HG03196 (cell line): ENCODE results near the gene DAO.
A peak's percentile ranks its signal among the peaks of the same experiment; 100 is the strongest.
"Not testable (repeated sequence)": the region's sequence is repeated elsewhere in the genome, so short reads cannot be mapped to it uniquely, and the experiment has no call there.

Experiments used
- ATAC-seq: cut with Tn5 transposase; IDR thresholded peaks from one replicate; pipeline ENCODE4 v1.9.1; 2021; ENCODE audit not compliant: unreplicated experiment

DAO gene

DNA sequence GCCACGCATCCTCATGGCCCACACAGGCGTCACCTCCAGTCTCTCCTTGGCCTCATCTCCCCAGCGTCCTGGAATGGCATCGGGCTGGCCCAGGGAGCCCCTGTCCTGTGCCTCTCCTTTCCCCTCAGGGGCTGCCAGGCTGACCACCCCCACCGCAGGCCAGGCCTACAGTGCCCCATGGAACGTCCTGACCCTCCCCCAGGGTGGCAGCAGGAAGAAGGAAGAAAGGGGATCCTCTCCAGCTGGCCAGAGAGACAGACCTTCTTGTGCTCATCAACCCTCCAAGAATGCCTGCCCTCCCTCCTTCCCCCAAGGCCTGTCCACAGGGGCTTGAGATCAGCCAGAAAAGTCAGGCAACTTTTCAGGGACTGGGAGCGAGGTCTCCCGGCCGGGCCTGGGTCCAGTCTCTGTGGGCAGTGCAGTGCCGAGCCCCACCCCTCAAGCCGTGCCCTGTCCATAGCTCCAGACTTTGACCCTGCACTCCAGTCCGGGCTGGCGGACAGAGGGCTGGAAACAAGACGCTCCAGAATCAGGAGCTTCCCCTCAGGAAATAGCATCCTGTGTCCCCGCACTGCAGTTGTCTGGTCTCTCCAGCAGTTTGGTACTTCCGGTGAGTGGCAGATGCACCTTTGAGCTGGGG lies at the start of gene DAO:
DAO (plus strand) TSS at position 478 of the 640 bp plus-strand sequence. CDS start 4,915 bp downstream, outside the sequence.
- ATAC-seq, result no peak

DNA sequence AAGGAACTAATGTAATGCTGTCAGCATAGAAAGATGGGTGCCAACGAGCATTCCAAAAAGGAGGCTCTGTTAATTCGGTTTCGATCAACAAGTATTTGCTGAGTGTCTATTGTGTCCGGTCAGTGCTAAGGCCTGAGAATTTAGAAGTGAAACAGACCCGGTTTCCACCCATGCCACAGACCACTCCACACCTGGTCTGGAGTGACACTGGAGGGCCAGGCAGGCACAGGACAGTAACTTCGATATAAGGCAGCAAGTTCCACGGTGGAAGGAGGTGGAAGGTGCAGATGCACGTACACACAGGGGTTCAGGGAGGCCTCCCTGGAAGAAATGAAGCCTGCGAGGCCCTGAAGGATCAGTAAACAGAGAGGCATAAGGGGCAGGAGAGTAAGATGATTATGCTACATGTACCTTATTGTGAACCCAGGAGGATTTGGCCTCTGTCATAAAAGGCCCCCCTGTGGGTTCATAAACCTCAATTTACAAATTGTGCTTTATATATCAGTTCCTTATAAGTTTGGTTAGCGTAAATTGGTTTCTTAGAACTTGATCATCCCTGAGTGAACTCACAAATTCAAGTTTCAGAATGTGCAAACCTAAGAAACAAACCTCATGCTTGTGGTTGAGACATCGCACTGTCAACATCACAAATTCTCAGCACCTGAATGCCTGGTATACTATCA lies 48.4 kb upstream of the DAO start:
- peak; percentile 60 for ATAC-seq

DNA sequence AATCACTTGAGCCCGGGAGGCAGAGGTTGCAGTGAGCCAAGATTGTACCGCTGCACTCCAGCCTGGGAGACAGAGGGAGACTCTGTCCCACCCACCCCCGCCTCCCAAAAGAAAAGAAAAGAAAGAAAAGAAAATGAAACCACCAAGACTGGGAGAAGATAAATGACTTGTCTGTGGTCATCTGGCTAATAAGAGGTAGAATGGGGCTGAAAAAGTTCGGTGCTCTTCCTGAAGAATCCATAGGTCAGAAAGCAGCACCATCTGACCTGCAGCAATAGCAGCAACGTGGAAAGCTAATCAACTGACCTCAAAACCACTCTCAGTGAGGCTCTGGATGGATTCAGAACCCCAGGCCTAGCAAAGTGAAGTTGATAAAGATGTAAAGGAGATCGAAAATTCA lies 47.7 kb upstream of the DAO start:
- ATAC-seq, result no peak

DNA sequence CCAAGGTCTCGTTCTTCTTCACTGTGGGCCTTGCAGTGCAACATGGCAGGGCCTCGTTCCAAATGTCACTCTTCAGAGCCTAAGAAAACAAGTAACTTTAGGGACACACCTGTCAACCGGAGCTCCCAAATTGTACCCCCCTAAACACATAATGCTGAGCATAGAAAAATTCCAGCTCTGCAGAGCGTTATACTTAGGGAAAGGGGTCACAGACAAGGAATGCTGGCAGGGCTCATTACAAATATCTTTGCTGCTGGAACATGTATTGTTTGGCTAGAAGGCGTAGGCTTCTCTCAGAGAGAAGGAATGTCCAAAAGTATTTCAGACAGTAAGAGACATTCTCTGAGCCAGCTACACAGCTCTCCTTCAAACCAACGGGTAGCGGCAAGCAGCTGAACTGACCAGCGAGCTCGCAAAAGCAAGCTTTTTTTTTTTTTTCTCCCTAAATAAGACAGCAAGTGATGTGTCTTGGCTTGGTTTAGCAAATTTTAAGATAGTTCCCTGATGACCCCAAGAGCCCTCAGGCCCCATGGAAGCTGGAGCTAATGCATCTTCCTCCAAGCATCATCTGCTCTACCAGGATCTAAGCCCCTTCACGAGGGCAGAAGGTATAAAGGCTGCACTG lies 47.0 kb upstream of the DAO start:
- ATAC-seq, result no peak

DNA sequence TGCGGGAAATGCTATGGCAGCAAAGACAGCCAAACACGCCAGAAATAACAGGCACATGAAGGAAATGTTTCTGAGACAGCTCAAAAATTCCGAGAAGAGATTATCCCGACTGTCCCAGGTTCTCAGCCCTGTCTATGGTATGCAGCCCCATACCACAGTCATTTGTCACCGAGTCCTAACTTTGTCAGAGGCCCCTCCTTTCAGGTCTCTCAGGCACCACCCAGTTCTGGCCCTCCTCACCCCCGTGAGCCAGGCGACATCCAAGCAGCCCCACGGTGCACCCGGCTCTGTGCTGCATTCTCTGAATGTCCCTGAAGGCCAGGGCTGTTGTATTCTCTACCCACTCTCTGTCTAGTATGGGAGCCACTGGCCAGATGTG lies 46.5 kb upstream of the DAO start:
- ATAC-seq, result no peak

DNA sequence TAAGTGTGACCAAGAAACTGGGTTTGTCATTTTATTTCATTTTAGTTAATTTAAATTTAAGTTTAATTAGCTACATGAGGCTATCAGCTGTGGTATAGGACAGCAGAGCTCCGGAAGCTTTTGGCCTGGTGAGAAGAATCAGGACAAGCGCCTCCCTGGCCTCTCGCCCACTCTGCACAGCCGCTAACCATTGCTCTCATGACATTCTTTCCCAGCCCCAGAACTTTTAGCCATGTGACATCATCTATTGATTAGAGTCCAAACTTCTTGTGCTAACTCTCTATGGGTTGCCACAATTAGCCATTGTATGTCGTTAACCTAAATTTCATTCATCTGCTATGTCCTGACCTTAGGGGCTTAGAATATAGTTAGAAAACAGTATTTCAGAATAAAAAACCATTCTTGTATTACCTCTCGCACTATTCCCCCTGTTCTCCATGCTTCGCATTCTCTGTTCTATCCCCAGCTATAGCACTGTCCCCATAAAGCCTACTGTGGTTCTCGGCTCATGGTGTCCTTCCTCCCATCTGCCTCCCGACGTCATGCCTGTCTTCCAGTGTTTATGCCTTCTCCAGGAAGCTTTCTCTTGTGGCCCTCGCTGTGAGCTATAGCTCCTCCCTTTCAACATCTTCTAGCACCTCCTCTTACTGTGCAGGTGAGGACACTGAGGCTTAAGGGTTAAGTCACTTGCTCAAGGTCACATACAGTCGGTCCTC lies 46.0 kb upstream of the DAO start:
- ATAC-seq, result no peak

DNA sequence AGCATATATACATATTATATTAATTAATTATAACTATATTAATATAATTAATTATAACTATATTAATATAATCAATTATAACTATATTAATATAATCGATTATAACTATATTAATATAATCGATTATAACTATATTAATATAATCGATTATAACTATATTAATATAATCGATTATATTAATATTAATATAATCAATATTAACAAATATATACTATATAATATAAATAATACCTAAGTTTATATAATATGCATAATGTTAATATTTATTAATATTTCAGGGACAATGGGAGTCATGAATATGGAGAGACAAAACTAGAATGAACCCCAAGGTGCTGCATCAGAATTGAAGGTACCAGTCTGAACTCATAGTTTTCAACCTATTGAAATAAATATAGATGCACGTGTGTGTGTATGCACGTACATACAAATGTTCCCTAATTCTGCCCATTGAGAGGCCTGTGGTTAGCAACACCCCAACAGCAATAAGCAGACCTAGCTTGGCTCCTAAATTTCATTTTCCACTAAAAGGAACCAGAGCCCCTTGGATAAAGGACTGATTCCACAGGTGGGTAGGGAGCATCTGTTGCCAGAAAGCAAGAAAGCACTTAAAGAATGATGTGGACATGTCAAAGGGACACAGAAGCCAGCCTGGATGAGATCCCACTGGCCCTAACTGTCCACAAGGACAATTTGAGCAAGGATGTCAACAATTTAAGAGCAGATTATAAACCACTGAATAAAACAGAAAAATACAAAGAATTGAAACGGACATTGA lies 43.8 kb upstream of the DAO start:
- ATAC-seq, result no peak

DNA sequence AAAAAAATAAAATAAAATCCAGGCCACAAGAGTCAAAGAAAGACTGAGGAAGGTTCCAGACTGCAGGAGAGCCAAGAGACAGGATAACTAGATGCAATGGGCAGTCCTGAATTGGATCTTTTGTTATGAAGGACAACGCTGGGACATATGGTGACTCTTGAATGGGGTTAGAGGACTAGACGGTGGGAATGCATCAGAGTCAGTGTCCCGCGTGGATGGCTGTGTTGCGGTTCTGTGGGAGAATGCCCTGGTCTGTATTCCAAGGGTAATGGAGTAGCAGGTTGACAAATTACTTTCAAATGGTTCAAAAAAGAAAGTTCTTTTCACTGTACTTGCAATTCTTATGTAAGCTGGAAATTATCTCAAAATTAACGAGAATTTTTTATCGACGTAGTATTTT lies 42.7 kb upstream of the DAO start:
- no peak for ATAC-seq

DNA sequence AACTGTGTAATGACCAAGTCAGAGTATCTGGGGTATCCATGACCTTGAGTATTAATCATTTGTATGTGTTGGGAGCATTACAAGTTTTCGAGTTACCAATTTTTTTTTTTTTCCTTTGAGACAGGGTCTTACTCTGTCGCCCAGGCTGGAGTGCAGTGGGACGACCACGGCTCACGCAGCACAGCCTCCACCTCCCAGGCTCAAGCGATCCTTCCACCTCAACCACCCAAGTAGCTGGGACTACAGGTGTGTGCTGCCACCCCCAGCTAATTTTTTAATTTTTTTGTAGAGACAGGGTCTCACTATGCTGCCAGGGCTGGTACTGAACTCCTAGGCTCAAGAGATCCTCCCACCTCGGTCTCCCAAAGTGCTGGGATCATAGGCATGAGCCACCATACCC lies 42.2 kb upstream of the DAO start:
- ATAC-seq, result no peak

DNA sequence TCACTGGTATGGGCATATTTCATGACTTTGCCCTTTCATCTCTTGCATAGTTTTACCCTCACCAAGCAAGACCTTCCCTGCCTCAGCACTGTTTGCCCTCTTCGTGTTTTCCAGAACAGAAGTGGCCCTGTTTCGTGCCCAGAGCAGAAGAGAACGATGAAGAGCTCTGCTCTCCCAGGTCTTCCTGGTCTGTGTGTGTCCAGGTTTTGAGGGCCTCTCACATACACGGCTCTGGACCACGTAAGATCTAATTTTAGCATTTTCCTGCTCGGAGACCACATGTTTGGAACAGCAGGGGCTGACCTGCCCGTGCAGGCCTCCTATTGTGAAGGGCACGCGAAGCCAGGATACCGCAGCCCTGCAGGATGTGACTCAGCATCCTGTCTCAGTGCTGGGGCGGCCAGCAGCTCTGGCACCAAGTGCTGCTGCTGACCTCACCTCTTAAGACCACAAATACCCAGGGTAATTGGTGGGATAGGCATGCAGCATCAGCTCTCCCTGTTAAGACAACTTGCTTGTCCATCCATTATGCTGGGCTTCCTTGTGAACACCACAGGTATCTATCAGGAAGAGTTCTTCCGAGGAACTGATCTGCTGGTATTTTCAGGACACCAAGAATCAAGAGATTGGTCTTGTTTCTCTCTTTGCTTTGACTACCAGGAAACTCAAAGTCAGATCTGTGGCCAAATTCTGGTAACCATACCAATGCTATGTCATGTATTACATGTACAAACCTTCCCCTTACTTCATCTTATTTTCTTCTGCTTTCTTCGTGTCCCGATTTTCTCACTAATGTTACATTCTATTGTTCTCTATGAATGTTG lies 41.5 kb upstream of the DAO start:
- ATAC-seq, result peak; percentile 94

DNA sequence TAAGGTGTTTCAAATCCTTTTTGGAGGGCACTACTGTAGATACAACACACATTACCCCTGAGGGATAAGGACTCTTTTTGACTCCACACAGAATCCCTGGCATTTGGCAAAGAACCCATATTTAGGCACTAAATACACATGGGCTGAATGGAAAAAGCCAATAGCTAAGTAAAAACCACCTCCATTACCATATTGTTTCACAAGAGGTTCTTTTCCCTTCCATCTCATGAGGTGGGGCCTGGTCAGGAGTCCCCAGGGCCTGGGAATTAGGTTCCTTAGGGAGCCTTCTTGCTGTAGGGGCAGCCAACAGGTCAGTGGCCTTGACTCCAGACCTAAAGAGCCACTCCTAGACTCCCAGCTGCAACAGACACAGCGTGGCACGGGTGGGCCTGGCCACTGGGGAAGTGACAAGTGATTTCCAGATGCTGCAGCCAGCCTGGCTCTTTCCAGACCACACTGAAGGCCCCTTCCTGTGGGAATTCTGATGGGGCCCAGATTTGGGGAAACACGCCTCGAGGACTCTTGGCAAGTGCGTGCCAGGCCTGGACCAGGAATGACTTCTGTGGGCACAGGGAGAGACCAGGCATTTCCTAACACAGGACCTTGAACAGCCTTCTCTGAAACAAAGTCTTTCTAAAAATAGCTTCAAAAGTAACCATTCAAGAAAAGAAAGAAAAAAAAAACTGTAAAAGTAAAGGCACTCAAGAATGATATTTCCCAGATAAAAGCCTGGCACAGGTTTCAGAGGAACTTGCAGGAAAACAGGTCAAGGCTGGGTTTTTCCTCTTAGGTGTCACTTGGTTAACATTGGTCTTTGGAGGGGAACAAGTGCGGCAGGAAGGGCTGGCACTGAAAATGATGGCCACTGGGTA lies 40.6 kb upstream of the DAO start:
- ATAC-seq, result no peak

DNA sequence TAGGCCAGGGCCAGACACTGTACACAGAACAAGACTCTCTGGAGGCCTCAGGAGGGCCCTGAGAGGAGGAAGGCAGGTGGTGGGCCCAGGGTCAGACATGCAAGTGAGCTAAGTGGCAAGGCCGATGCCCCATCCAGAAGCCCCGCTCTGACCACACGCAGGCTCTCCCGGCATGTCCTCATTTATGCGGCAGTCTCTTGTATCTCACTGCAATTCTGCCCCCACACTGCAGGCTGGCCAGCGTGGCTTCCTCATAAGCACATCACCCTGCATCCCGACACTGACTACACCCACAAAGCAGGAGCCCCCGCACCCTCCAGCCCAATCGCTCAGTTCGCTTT lies 40.0 kb upstream of the DAO start:
- no peak for ATAC-seq

DNA sequence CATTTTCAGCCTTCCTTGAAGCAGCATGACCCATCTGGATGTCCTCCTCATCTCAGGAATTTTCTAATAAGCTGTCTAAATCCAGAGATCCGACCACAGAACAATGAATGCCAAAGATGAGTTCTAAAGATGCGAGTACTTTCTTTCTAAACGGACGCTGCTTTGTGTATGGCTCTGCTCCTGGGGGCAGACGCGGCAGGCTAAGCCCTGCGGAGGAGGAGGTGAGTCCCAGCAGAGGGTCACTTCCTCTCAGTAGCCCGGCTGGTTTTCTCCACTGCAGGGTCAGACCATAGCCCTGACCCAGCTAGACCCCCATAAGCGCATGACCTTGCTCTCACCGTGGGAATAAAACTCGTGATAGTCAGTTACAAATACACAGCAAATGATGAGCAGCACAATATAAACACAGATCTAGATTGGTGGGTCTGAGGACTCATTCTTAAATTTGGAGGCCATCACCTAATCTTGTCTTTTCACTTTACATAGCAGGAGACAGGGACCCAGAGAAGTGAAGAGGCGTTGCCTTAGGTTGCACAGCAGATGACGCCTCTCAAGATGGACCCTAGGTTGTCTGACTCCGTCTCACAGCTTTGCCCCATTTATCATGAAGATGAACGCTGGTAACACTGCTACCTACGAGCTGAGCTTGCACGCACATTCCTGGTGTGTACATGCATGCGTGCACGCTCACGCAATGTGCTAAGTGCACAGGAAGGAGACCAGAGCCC lies 39.1 kb upstream of the DAO start:
- no peak for ATAC-seq

DNA sequence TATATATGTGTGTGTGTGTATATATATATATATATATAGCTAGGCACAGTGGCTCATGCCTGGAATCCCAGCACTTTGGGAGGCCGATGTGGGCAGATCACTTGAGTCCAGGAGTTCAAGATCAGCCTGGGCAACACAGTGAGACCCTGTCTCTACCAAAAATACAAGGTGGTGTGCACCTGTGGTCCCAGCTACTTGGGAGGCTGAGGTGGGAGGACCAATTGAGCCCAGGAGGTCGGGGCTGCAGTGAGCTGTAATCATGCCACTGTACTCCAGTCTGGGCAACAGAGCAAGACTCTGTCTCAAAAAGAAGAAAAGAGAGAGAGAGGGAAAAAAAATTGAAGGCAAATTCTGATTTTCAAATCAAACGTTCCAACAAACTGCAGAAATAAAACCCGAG lies 38.1 kb upstream of the DAO start:
- not testable (repeated sequence) for ATAC-seq

DNA sequence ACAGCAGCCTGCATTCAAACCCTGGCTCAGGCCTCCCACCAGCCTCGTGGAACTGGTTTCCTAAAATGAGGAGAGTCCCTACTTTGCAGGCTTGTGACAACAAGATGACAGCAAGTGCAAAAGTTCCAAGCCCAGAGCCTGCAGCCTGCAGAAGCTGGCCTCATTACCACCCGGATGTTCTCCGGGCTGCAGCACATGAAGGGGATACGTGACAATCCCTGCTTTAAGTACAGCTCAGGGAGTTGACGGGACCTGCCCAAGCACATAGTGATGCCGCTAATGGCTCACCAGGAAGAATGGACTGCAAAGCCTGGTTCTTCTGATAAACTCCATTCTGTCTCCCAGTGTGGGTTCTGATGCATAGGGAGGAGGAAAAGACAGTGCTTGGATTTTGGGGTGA lies 37.5 kb upstream of the DAO start:
- no peak for ATAC-seq

DNA sequence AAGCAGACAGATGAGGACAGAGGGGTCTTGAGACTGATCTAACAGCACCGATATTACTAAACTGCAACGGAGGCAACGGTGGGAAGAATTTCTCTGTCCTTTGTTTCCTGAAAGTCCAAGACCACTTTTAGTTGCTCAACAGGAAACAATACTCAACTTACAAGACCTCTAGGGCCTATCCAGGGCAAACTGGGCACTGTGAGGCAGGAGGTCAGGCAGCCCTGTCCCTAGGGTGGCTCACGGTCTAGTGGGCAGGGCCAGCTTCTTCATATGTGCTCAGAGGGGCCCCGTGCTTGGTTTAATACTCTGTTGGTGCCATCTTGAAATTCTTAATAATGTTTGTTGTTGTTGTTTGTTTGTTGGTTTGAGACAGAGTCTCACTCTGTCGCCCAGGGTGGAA lies 36.7 kb upstream of the DAO start:
- ATAC-seq, result no peak

DNA sequence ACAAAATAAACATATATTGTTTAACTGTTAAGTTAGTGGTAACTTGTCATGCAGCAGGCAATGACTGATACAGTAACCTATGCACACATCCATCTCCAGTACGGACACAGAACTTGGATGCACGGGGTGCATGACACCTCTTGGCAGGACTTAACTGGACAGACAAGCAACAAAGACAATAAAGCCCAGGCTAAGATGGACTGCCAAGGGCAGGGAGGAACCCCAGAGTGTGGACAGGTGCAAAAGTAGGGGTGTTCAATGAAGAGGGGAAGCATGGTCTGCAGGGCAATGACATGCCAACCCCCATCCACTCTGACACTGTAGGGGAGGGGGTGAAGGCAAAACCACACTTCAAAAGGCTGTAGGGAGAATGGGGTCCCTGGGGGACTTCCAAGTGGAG lies 34.2 kb upstream of the DAO start:
- ATAC-seq, result no peak

DNA sequence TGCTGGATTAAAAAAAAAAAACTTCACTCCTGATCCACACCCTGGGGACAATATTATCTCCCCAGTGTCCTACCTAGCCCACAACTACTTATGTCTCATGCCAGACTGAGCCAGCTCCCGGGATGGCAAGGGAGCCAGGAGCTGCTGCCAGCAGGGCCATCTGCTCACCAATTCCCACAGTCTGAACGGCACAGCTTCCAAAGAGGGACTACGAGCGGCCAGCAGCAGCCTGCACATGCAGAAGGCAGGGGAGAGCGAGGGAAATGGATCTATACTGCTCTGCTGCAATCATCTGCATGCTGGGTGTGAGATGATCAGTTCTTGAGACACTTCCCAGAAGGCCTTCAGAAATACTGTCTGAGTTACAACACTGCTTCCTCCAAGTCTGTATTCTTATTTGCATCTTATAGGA lies 33.6 kb upstream of the DAO start:
- no peak for ATAC-seq

DNA sequence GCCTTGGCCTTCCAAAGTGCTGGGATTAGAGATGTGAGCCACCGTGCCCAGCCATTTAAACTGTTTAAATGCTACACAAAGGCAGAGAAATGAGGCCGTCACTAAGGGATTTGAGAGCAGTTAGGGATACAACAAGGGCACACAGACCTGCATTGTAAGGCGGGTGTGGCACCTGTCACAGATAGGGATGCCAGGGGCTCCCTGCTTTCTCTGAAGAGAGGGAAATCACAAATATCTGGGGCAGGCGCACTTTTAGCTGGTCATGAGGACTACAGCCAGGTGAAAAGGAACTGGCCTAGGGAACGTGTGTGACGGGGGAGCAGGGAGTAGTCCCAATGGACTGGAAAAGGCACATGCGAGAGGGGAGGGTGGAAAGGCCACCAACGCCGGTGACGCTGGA lies 32.2 kb upstream of the DAO start:
- ATAC-seq, result no peak
